Stimulated activated CD4-positive, alpha-beta T cell treated with anti-CD3 and anti-CD28 coated beads, Interleukin-1b, Interleukin-23, amount 100 ng/mL, for 4 hours (primary cell): Measurements from ENCODE around the gene MACROD1.
"Not testable (repeated sequence)": the region's sequence is repeated elsewhere in the genome, so short reads cannot be mapped to it uniquely, and the experiment has no call there.

Experiments used
- DNase-seq, 2 donors: peaks; one replicate each; pipeline ENCODE4 v3.0.0-alpha.2; 2020; ENCODE audit warnings: low read depth in 2 of 2

MACROD1 gene

DNA sequence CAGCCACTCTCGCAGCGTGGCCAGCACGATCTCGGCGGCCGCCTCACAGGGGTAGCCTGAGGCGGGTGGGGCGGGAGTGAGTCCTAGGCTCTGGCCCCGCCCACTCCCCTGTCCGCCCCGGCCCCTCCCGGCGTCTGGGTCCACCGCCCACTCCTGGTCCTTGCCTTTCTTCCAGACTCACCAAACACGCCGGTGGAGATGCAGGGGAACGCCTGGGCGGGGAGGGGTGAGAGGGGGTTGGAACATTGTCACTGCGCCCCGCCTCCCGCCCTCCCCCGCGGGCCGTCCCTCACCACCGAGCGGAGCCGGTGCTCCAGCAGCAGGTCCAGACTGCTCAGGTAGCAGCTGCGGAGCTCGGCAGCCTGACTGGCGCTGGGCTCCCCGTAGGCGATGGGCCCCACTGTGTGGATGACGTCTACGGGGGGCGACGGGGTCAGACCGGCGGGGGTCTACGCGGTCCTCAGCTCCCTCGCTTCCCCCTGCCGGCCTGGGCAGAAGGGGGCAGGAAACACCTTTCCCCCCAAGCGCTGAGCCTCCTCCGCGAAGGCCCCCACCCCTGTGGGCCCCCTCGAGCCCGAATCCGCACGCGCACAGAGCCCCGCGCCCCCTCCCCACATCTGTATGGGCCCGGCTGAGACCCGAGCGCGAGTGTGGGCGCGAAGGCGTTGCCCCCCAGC lies 166.4 kb downstream of the MACROD1 start:
- peak; percentile 59 to 69 for DNase-seq

DNA sequence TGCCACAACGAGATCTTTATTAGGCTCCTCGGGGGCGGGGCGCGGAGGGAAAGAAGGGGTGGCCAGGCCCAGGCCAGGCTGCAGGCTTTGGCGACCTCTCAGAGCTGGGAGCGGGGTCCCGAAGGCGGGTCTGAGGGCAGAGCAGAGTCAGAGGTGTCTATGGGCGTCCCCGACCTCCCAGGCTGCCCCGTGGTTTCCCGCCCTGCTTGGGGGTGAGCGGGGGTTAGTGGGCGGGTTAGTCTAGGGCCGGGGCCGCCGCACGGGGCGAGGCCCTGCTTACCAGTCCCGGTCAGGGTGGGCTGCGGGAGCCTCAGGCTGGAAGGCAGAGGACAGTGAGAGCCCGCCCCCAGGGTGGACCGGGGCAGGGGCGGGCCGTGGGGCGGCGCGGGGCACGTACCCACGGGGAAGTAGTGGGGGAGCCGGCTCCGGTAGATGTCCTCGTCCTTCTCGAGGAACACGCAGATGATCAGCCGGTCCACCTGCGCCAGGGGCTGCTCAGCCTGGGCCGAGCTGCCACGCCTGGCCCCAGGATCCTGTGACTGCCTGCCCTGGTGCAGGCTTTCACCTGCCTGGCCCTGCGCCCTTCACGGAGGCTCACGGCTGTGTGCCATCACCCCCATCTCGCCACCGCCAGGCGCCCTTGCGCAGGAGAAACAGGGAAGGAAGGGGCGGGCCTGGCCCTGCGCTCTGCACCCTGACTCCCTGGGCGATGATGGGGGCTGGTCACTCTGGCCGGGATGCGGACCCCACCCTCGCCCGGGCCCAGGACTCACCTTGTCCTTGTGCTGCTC lies 167.2 kb downstream of the MACROD1 start:
- no peak for DNase-seq

DNA sequence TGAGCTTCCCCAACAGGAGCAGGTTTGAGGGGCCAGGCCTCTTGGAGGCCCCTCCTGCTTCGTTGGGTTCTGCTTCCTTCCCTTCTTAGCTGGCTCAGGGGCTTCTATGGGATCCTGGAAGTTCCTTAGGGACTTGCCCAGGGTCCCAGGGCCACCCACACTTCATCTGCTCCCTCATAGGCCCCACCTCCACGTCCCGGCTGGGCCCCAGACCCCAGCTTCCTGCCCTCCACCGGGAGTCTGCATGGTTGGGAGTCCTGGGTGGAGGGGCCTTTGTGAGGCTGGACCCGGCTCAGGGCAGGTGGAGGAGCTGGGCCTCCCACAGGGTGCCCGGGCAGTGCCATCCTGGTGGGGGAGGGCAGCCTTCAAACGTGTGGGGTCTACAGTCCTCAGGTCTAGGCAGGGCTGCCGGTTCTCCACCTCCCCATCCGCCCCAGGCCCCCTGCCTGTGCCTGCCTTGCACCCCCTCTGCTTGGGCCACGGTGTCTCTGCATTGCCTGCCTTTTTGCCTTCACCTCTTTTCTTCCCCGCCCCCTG lies 168.0 kb downstream of the MACROD1 start:
- DNase-seq: no peak

DNA sequence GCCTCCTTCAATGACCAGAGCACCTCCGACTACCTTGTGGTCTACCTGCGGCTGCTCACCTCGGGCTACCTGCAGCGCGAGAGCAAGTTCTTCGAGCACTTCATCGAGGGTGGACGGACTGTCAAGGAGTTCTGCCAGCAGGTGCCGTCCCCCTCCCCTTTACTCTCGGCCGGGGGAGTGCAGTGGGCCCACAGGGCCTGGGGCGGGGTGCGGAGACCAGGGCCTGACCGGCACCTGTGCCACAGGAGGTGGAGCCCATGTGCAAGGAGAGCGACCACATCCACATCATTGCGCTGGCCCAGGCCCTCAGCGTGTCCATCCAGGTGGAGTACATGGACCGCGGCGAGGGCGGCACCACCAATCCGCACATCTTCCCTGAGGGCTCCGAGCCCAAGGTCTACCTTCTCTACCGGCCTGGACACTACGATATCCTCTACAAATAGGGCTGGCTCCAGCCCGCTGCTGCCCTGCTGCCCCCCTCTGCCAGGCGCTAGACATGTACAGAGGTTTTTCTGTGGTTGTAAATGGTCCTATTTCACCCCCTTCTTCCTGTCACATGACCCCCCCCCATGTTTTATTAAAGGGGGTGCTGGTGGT lies 168.7 kb downstream of the MACROD1 start:
- DNase-seq: no peak

DNA sequence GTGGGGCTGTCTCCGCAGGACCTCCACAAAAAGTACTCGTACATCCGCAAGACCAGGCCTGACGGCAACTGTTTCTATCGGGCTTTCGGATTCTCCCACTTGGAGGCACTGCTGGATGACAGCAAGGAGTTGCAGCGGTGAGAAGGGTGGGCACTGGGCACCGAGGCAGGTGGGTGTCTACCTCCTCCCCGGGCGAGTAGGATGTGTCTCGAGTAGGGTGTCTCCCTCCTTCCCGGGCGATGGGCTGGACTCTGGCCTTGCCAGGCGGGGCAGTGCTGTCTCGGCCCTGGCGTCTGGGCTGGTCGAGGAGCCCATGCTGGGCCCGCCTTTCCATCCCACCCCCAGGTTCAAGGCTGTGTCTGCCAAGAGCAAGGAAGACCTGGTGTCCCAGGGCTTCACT lies 169.4 kb downstream of the MACROD1 start:
- no peak for DNase-seq

DNA sequence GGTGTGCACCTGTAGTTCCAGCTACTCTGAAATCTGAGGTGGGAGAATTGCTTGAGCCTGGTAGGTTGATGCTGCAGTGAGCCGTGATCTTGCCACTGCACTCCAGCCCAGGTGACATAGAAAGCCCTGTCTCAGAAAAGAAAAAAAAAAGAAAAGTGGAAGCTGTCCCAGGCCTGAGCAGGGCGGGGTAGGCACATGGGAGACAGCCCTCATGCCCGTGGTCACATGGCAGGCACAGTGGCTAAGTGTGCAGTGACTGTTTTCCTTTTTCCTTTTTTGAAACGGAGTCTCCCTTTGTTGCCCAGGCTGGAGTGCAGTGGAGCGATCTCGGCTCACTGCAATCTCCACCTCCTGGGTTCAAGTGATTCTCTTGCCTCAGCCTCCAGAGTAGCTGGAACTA lies 171.9 kb downstream of the MACROD1 start:
- DNase-seq: no peak

DNA sequence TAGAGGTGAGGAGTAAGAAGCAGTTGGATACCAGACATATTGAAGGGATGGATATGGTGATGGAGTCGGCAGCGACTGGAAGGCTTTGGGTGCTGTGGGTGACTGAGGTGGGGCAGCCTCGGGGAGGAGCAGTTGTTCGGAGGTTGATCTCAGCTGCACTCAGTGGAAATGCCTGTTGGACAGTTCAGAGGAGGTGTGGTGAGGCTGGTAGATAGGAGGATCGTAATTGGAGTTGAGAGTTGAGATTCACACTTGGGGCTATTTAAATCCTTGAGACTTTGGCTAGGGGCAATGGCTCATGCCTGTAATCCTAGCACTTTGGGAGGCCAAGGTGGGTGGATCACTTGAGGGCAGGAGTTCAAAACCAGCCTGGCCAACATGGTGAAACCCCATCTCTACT lies 172.8 kb downstream of the MACROD1 start:
- DNase-seq: no peak

DNA sequence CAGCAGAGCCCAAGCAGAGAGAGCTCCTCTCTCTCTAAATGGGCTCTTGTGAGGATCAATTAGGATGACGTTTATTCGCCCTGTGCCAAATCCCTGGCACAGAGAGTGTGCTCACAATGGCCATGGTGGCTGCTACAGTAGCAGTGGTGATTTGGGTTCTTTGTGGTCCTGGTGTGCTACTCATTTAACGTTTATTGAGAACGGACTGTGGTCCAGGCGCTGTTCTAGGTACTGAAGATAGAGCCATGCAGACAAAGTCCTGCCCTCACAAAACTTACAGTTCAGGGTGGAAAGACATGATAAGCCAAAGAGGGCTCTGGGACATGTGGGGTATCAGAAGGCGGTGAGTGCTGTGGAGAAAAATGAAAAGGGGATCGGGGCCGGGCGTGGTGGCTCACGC lies 174.4 kb downstream of the MACROD1 start:
- no peak for DNase-seq

DNA sequence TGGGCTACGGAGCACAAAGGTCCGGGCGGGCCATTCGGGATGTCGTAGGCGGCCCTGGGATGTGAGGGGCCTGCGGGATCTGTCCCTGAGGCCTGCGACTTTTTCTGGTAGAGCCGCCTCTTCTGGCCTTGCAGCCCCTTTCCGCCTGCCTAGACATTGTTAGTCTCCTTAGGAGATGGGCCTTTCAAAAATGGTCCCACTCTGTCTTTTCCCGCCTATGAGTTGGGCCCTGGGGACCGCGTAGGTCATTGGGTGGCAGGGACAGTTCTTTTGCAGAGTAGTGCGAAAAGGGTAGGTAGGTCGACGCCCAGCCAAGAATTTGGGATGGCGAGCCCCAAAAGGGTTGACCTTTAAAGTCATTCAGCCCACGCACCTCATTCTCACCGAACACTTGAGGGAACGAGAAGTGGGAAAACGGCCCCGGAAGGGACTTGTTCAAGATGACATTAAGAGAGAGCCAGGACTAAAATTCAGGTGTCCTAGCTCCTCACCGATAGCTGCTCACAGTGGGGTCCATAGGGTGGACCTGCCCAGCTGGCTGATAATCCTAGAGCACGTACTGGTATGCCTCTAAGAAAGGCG lies 178.9 kb downstream of the MACROD1 start:
- no peak for DNase-seq

DNA sequence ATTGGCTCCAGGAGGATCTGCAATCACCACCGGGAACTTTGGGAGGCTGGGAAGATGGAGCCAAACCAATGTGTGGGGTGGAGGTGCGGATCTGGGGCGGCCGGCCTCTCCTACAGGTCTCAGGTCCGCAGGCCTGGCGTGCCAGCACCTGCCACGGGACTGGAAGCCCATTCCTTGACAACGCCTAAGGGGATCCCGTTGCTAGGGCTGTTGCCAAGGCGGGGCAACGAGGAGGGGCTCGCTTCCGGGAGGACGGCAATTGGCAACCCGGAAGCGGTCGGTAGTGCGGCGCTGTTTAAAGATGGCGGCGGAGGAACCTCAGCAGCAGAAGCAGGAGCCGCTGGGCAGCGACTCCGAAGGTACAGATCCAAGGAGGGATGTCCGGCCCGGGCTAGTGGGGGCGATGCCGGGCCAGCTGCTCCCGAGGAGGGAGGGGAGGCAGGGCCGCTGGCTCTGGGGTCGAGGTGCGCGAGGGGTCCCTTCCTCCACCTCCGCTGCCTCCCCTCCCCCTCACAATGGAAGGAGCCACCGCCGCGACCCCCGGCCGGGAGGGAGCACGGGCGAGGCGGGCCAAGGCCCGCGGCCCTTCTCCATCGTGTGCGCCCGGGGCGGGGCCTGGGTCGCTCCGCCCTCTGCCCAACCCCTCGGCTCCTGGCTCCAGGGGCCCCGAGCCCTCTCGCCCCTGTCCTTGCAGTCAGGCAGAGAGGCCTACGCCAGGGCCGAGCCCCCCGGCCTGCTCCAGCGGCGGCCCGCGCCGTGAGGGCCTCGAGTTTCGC lies 179.6 kb downstream of the MACROD1 start, which contains the start of gene OTUB1:
OTUB1 (plus strand) TSS at position 283 of the 776 bp plus-strand sequence; CDS start at position 302, 19 bp downstream.
- DNase-seq: peak; percentile 78 to 80

DNA sequence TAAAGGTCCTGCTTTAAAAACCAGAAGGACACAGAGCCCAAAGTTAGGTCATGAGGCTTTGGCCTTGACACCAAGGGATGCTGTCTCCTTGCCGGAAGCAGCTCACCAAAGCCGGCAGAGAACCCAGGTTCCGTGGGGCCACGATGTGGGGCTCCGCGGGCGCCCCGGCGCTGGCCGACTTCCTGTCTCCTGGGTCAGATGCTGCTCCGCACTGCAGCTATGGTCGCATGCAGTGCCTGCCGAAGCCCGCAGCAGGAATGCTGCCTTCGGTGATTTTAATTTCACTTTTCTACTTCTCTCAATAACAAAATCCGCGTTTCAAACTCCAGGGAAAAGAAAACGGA lies 180.1 kb downstream of the MACROD1 start:
- peak in 1 of 2 donors; percentile 54 for DNase-seq

DNA sequence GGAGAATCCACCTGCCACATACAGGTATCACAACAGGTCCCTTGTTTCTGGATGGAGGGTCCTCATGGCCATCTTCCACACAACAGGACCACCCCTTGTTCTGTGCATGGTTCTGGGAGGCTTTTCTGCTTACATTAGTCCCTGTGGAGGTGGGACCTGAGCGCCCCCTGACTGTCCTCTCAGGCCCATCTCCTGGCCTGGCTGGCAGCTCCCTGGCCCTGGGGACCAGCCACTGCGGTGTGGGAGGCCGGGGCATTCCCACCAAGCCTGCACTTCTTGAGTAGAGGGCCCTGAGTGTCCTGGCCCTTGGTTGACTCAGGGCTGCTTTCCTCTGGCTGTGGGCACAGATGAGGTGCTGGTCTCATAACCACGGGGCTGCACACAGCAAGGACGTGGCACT lies 186.5 kb downstream of the MACROD1 start:
- DNase-seq: no peak

DNA sequence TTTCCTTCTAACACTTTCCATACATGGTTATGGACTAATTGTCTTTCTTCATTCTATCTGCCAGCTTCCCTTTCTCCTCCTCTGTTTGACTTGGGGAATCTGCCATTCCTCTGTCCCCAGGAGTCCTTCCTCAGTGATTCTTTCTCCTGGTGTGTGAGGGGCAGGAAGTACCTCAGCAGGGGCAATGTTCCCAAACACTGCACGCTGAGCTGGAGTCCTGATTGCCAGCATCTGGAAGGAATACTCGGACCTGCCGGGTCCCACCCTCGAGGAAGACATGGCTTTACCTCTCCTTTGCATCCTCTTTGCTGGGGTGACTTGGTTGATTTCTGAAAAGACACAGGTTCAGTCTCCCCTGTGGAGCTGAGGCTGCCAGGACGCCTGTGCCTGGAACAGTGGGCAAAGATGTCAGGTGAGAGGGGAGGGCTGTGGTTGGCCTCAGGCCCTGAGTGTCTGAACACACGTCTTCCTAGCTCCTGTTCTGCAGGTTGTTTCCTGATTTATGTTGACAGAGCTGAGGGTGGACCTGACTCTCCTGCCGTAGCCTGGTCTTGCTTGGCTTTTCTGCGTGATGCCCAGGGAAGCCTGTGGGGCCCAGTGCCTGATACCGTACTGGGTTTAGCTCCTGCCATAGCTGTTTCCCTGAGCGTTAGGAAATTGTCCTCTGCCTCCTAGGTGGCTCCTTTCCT lies 187.2 kb downstream of the MACROD1 start:
- DNase-seq: no peak

DNA sequence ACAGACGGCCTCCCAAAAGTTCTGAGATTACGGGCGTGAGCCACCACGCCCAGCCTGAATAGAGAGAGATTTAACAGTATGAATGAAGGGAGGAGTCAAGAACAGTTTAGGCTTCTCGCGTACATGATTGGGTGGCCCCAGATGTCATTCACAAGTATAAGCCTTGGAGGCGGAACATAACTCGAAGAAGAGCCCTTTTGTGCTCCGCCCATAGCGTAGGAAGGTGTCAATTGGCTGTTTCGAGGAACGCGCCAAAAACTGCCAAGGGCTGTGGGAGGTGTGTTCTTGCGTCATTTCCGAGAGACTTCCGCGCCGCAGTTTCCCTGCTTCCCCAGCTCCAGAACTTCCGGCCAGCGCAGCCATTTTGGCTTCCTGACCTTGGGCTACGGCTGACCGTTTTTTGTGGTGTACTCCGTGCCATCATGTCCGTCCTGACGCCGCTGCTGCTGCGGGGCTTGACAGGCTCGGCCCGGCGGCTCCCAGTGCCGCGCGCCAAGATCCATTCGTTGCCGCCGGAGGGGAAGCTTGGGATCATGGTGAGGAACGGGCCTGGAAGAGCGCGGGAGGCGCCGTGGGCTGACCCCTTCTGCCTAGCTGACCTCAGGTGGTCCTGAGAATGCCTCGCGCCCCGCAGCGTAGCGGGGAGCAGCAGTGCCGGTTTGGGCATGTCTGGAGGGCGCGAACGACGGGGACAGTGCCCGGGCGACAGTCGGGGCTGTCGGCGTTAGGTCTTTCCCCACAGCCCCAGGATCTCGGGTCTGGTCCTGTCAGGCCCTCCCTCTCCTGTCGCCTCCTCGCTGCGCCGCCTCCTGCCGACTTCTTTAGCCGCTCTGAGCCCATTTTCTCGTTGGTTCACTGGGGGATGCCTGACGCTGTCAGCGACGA lies 191.4 kb downstream of the MACROD1 start, which contains the start of gene COX8A:
COX8A (plus strand) TSS at position 362 of the 885 bp plus-strand sequence; CDS start at position 423, 61 bp downstream.
- DNase-seq: peak; percentile 78 to 89

DNA sequence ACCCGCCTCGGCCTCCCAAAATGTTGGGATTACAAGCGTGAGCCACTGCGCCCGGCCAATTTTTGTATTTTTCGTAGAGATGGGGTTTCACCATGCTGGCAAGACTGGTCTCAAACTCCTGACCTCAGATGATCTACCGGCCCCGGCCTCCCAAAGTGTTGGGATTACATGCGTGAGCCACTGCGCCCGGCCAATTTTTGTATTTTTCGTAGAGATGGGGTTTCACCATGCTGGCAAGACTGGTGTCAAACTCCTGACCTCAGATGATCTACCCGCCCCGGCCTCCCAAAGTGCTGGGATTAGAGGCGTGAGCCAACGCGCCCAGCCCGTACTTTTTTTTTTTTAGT lies 192.0 kb downstream of the MACROD1 start:
- not testable (repeated sequence) for DNase-seq

DNA sequence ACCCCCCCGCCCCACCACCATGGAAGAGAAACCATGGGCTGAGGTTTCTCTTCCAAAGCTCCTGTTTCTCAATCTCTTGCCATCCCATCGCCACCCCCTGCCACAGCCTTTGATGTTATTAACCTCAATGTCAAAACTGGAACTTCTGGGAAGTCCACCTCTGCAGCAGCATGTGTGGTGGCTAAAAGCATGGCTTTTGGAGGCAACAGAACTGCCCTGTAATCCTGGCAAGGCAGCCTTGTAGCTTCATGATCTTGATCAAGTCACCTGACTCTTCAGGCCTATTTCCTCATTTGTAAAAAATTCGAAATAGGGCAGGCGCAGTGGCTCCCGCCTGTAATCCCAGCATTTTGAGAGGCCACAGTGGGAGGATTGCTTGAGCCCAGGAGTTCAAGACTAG lies 195.0 kb downstream of the MACROD1 start:
- DNase-seq: no peak

DNA sequence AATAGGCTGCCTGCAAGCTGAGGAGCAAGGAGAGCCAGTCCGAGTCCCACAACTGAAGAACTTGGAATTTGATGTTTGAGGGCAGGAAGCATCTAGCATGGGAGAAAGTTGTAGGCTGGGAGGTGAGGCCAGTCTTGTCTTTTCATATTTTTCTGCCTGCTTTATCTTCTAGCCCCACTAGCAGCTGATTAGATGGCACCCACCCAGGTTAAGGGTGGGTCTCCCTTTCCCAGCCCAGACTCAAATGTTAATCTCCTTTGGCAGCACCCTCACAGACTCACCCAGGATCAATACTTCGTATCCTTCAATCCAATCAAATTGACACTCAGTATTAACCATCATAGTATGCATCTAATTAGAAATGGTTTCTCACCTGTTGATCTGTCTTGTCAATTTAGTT lies 196.5 kb downstream of the MACROD1 start:
- no peak for DNase-seq

DNA sequence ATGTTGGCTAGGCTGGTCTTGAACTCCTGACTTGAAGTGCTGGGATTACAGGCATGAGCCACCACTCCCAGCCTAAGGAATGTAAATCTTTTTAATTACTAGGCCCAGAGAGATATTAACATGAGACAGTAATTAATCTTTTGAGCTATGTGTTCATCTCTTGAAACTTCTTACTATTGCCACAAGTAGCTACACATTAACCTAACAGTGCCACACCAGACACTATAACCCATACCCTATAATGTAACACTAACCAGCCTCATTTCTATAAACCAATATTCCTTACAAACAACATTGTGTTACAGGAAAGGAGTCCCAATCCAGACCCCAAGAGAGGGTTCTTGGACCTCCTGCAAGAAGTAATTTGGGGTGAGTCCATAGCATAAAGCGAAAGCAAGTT lies 199.5 kb downstream of the MACROD1 start:
- DNase-seq: no peak

DNA sequence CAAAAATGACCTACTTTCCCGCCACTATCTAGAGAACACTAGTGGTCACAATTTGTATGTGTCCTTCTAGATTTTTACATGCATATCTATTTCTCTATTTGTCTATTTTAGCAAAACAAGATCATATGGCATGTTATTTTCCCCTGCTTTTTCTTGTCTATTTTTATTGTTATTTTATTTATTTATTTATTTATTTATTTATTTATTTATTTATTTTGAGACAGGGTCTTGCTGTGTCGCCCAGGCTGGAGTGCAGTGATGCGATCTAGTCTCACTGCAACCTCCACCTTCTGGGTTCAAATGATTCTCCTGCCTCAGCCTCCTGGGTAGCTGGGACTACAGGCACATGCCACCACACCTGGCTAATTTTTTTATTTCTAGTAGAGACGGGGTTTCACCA lies 202.0 kb downstream of the MACROD1 start:
- not testable (repeated sequence) for DNase-seq
